GM18909 (cell line): Measurements from ENCODE around the gene SLC2A8.

ENCODE experiments used
- ATAC-seq: cut with Tn5 transposase; IDR thresholded peaks from one replicate; pipeline ENCODE4 v1.9.1; 2021; ENCODE audit warnings: mild to moderate bottlenecking; ENCODE audit not compliant: unreplicated experiment, poor library complexity

Gene SLC2A8

GRCh38 chr9:127380479-127380878, 16.5 kb upstream of the SLC2A8 start:
- no peak for ATAC-seq

DNA sequence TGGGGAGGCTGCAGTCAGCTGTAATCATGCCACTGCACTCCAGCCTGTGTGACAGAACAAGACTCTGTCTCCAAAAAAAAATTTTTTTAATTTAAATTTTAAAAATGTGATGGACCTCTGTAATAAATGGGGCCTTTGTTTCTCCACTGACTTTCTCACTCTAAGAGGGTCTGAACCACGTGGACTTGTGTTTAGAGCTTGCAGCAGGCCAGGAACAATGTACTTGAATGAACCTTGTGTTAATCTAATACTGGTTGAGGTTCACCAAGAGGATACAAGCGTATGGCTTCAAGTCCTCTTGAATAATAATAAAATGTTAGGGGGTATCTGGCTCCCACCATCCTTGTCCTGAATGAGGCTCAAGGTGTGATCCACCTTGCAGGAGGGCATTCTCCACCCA, 14.4 kb upstream of the SLC2A8 start:
- ATAC-seq, result no peak

DNA sequence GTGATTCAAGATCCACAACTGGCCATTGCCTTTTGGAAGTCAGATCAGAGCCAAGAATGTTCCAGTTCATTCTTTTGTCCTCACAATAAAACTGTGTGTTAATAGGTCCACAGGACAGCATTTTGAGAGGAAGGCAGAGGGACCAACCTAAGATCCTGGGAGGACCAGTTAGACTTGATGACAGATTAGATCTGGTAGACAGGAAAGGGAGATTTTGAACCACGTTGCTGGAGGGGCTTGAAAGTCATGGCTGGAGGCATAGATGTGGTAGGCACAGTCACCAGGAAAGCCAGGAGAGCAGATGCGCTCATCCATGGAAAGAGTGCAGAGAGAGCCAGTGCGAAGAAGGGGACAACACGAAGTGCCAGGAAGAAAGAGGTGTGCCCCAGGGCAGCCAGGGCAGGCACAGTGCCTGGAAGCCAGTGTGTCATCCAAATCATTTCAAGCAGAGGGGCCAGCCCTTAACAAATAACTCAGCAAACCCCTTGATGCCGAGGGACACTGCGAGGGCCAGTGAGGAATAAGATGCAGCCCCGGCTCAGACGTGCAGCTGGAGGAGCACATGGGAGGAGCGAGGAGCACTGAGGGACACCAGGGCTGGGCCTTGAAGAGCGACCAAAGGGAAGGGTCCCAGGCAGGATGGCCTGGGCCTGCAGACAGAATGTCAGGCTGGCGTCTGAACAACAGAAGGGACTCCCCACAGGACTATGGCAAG, 12.8 kb upstream of the SLC2A8 start:
- no peak for ATAC-seq

DNA sequence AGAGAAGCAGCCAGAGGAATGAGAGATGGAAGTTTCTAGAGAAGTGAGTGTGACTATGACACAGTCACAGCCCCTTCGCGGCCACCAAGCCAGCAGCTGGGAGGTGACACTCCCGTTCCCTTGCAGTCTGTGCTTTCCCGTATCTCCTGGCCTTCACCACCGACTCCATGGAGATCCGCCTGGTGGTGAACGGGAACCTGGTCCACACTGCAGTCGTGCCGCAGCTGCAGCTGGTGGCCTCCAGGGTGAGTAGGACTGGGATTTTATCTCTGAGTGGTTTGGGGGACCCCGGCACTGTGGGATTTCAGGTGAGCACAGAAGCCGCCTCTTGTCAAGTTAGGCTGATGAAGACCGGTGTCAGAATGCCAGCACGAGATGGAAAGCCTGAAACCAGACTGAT, 12.1 kb upstream of the SLC2A8 start:
- ATAC-seq, result no peak

DNA sequence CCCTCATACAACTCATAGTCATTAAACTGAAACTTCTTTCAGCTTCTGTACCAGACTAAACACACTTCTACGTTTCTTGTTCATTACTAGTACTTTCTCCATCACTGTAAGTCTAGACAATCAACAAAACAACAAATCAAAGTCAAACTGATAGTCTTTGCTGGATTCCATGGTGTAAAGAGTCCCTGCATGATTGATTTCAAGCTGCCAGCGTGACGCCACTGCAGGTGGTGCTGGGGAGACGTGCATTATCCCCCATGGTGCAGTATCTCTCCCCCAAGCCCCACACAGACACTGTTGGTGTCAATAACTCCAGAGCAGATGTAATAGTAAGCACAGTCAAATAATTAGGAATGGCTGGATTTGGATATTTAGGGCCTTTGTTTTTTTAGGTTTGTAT, 10.7 kb upstream of the SLC2A8 start:
- no peak for ATAC-seq

- no peak for ATAC-seq
These were observed 10.0 kb upstream of the SLC2A8 start for GRCh38 chr9:127386981-127387380.

DNA sequence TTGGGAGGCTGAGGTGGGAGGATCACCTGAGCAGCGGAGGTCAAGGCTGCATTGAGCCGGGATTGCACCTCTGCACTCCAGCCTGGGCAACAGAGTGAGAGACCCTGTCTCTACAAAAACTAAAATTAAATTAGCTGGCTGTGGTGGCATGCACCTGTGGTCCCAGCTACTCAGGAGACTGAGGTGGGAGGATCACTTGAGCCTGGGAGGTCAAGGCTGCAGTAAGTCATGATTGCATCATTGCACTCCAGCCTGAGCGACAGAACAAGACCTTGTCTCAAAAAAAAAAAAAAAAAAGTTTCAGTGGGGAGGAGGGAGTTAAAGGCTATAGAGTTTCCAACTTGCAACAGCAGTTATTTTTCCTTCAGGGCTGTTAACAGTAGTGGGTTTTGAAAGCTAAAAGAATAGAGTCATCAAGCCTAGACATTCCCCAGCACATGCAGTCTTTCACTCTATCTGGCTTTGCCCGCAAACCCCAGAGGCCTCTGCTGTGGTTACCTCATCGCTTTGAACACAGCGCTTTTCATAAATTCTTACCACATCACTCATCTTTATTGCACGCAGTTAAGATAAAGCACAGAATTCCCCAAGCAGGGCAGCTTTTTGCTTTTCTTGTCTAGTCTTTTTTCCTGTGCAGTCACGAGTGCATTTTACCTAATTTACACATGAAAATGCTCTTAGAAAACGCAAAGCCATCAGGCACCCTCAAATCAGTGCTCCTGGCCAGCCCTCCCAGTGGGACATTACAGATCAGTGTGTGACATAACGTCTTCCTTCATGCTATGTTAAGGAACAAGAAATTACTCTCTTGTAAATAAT, 8.7 kb upstream of the SLC2A8 start:
- ATAC-seq, result peak; percentile 78

- ATAC-seq, result no peak
These were observed 8.1 kb upstream of the SLC2A8 start for GRCh38 chr9:127388856-127389238.

DNA sequence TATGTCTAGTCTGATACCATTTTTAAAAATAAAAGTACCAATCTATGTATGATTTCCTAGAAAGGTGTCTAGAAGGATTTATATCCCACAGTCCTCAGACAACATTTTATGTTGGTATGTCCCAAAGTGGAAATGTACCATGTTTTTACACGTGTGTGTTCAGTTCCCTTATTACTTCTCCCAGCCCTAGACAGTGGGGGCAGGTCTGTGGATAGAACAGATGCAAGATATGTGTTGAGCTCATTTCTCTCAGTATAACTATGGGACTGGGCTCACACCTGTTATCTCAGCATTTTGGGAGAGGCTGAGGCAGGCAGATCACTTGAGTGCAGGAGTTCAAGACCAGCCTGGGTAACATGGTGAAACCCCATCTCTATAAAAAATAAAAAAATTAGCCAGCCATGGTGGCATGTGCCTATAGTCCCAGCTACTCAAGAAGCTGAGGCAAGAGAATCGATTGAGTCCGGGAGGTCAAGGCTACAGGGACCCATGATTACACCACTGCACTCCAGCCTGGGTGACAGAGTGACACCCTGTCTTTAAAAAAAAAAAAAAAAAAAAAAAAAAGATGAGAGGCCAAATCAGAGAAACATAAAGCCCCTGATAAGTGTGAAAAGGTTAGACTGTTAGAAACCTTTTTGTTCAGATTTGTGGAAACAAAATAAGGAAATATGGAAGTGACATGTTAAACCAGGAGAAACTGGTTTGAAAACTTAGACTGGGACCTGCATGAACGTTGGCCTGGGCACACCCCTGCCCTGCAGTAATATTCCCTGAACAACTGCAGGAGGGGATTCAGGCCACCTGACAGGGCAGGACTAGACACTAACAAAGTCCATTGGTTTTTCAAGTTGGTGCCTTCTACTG, 7.4 kb upstream of the SLC2A8 start:
- no peak for ATAC-seq

- no peak for ATAC-seq
These were observed 6.8 kb upstream of the SLC2A8 start for GRCh38 chr9:127390248-127390545.

DNA sequence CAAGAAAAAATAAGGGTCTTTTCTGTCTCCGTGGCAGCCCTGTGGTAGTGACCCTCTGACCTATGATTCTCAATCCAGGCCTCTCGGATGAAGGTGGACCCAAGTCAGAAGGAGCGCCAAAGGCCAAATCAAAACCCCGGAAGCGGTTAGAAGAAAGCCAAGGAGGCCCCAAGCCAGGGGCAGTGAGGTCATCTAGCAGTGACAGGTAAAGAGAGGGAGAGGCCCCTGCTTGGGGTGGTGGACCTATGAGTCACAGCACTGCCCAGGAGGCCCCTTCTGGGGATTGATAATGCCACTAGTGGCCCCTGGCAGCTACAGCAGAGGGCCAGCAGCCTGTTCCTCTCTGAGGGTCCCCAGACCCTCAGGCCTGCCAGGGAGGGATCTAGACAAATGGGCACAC, 6.4 kb upstream of the SLC2A8 start:
- ATAC-seq, result no peak

- ATAC-seq, result no peak
These were observed 4.8 kb upstream of the SLC2A8 start for GRCh38 chr9:127392166-127392565.

DNA sequence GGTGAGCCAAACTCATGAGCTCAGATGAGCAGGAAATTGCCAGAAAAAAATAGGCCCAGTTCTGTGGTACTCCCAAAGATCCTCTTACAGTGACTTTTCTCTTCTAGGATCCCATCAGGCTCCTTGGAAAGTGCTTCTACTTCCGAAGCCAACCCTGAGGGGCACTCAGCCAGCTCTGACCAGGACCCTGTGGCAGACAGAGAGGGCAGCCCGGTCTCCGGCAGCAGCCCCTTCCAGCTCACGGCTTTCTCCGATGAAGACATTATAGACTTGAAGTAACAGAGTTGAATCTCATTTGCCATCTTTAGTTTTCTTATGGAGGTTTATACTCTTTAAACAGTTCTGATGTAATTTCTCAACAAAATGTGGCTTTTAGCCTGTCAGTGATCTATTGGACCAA, 4.0 kb upstream of the SLC2A8 start:
- ATAC-seq, result no peak

DNA sequence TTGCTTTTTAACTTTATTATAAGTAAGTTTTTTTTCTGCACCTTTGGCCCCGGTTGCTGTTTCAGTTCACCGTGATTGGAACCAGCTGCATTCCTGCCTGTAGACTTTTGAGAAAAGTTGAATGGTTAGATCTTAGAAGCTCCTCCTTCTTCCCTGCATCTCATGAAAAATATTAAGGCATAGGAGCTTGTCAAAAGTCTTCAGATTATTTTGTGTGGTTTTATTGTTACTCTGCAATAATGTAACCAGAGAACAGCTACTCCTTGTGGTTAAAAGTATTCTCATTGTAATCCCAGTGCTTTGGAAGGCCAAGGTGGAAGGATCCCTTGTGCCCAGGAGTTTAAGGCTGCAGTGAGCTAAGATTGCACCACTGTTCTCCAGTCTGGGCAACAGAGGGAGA, 3.3 kb upstream of the SLC2A8 start:
- no peak for ATAC-seq

GRCh38 chr9:127395497-127396252, 1.3 kb upstream of the SLC2A8 start:
- no peak for ATAC-seq

DNA sequence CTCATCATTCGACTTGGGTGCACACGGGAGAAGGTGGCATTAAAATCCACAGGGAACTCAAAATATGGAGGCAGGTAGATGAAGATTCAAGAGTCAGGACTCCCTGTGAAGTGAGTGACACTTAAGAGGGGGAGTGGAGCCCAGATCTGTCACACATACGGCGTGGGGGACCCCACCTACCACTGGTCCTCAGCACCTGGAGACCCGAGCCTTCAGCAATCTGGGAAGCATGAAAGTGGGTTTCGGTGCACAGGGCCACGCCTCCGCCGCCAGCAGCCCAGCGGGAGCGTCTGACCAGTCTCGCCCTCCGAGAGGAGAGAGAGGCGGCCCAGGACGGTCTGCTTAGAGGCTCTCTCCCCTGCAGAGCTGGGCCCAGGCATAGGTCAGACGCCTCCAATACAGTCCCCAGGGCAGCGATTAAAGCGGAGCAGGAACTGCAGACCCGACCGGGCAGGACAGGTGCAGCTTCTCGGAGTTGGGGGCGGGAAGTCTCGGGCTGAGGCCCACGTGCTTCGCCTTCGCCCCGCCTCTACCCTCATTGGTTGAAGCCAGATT, 639 bp upstream of the SLC2A8 start:
- ATAC-seq, result no peak

DNA sequence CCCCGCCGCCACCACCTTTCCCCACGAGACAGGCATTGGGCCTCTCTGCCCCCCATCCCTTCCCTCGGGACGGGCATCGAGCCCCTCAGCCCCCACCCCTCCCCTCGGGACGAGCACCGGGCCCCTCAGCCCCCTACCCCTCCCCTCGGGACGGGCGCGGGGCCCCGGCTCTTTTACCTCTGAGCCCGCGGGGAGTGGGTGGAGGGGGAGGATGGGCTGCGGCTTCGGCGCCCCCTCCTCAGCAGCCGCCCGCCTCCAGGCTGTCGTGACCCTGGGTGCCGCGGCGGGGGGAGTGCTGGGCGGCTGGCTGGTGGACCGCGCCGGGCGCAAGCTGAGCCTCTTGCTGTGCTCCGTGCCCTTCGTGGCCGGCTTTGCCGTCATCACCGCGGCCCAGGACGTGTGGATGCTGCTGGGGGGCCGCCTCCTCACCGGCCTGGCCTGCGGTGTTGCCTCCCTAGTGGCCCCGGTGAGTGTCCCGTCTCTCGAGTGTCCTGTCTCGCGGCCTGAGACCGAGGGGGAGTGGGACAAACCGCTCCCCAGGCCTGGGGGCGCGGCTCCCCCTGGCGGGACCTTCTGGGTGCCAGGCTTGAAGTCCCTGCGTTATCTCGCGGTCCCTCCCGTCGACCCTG, 791 bp downstream of the SLC2A8 start:
- ATAC-seq, result no peak

DNA sequence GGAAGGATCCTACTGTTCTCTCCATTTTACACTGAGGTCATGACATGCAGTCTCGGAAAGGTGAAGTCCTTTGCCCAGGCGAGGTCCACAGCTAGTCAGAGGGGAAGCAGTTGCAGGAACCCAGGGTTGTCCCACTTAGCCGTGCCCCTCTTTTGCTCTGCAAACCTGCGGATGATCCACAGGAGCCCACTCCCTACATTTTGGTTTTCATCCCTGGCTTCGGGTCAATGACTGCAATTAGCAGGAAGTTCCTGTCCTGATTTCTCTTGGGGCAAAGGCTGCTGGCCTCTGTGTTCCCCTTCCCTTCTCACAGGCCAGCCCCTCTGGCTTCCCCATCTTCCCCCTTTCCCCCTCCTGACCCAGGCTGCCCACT, 1.3 kb downstream of the SLC2A8 start:
- ATAC-seq, result no peak

- ATAC-seq, result no peak
These were observed 1.9 kb downstream of the SLC2A8 start for GRCh38 chr9:127398715-127399400.
